GM12878 (cell line): ENCODE results near the gene KIAA2012.

Source experiments
- BHLHE40 ChIP-seq, 2 experiments: fragments of 450-650 bp in 1 of 2; IDR thresholded peaks; 2 replicates each; pipeline ENCODE4 v1.6.1; 2011 to 2017; ENCODE audit warnings: low read depth in 2 of 2, borderline replicate concordance in 1 of 2, improper control_type of control experiment in 1 of 2, low read length in 1 of 2, mild to moderate bottlenecking in 1 of 2
- CBX5 ChIP-seq: sonication (generic); IDR thresholded peaks from 2 replicates; pipeline ENCODE4 v1.6.1; 2016; ENCODE audit warnings: low read depth, moderate library complexity, mild to moderate bottlenecking, inconsistent platforms
- CREB1 ChIP-seq: IDR thresholded peaks from 2 replicates; pipeline ENCODE4 v1.6.1; 2012; ENCODE audit warnings: low read depth, mild to moderate bottlenecking, inconsistent platforms
- CTCF ChIP-seq, 3 experiments: IDR thresholded peaks in 2 of 3; conservative IDR thresholded peaks in 1 of 3; 2 replicates each; pipeline ENCODE4 v1.5.1; 2011; ENCODE audit warnings: low read depth in 3 of 3, low read length in 3 of 3, mild to moderate bottlenecking in 3 of 3, control low read depth in 2 of 3, moderate library complexity in 2 of 3, inconsistent platforms in 1 of 3, mixed read lengths in 1 of 3; ENCODE audit not compliant: control insufficient read depth in 2 of 3, insufficient read depth in 1 of 3; ENCODE audit errors: extremely low read depth in 1 of 3
- POLR2A ChIP-seq: IDR thresholded peaks from 2 replicates; pipeline ENCODE4 v1.6.1; 2011; ENCODE audit warnings: low read depth, mild to moderate bottlenecking, low read length
- POLR2AphosphoS5 ChIP-seq: IDR thresholded peaks from 2 replicates; pipeline ENCODE4 v1.6.1; 2011; ENCODE audit warnings: mild to moderate bottlenecking, low read length, inconsistent platforms
- RCOR1 ChIP-seq: conservative IDR thresholded peaks from 2 replicates; pipeline ENCODE4 v1.6.1; 2012; ENCODE audit warnings: low read depth, low read length, improper control_type of control experiment
- SMAD1 ChIP-seq: fragments of 450-650 bp; IDR thresholded peaks from 2 replicates; pipeline ENCODE4 v1.6.1; 2018; ENCODE audit warnings: mild to moderate bottlenecking, low read depth; ENCODE audit not compliant: partially characterized antibody
- SPI1 ChIP-seq: IDR thresholded peaks from 2 replicates; pipeline ENCODE4 v1.6.1; 2011; ENCODE audit warnings: low read depth, mild to moderate bottlenecking, low read length, moderate library complexity, borderline replicate concordance; ENCODE audit not compliant: insufficient read depth
- ZNF592 ChIP-seq: fragments of 450-650 bp; IDR thresholded peaks from 2 replicates; pipeline ENCODE4 v1.6.1; 2017; ENCODE audit warnings: mild to moderate bottlenecking, moderate library complexity
- TF ChIP-seq, protein P1 (sequence below): IDR thresholded peaks from 2 replicates; pipeline ENCODE4 v1.6.1; 2011; ENCODE audit warnings: borderline replicate concordance, low read depth, mild to moderate bottlenecking, moderate library complexity, mixed read lengths, low read length; ENCODE audit not compliant: insufficient read depth; ENCODE audit errors: extremely low read length
- TF ChIP-seq, protein P2 (sequence below): IDR thresholded peaks from 2 replicates; pipeline ENCODE4 v1.6.1; 2011; ENCODE audit warnings: low read depth, low read length, improper control_type of control experiment, borderline replicate concordance

DNA sequence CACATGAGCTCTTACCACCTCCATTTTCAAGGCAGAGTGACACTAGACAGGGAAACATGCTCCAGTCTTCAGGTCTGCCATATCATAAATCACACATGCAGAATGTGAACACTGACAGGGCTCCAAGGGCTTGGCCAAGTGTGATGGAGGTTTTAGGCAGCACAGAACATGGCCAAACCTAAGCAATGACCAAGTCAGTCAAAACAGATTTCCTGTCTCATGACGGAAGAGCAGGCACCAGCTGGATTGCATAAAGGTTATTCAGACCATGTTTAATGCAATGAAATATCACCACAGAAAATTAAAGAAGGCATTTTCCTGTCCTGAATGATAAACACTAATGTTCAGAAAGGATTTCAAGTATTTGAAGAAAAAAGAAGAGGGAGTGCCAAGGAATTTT, 92.9 kb downstream of the KIAA2012 start:
- no peak for TF ChIP-seq POLR2A
- no peak for TF ChIP-seq CTCF (IDR thresholded peaks at IDR 0.05 in 2 of 3, conservative IDR thresholded peaks at IDR 0.05 in 1 of 3; ENCODE audit: control insufficient read depth in 2 of 3, extremely low read depth in 1 of 3, insufficient read depth in 1 of 3, low read depth in 3 of 3, low read length in 3 of 3)
- TF ChIP-seq, protein P1, sequence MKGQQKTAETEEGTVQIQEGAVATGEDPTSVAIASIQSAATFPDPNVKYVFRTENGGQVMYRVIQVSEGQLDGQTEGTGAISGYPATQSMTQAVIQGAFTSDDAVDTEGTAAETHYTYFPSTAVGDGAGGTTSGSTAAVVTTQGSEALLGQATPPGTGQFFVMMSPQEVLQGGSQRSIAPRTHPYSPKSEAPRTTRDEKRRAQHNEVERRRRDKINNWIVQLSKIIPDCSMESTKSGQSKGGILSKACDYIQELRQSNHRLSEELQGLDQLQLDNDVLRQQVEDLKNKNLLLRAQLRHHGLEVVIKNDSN = no peak
- no peak for TF ChIP-seq CBX5
- TF ChIP-seq POLR2AphosphoS5 = no peak
- no peak for TF ChIP-seq RCOR1
- no peak for TF ChIP-seq BHLHE40 (IDR thresholded peaks at IDR 0.05; ENCODE audit: borderline replicate concordance in 1 of 2, low read depth in 2 of 2, low read length in 1 of 2)
- no peak for TF ChIP-seq CREB1
- no peak for TF ChIP-seq SMAD1
- TF ChIP-seq, protein P2, sequence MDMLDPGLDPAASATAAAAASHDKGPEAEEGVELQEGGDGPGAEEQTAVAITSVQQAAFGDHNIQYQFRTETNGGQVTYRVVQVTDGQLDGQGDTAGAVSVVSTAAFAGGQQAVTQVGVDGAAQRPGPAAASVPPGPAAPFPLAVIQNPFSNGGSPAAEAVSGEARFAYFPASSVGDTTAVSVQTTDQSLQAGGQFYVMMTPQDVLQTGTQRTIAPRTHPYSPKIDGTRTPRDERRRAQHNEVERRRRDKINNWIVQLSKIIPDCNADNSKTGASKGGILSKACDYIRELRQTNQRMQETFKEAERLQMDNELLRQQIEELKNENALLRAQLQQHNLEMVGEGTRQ = no peak
- no peak for TF ChIP-seq SPI1
- no peak for TF ChIP-seq ZNF592
